NCI-H1694 treated with DMSO at 0.1 percent for 48 hours (cell line): ENCODE measurements around the gene IRF2.
A peak's percentile ranks its signal among the peaks of the same experiment; 100 is the strongest.
"Not testable (repeated sequence)": the region's sequence is repeated elsewhere in the genome, so short reads cannot be mapped to it uniquely, and the experiment has no call there.

Experiments used
- DNase-seq: peaks from one replicate; lab custom pipeline; 2025; lab: John Stamatoyannopoulos, UW

Gene IRF2

GRCh38 chr4:184346682-184347081 is 127.7 kb downstream of the IRF2 start:
- DNase-seq, result no peak

- DNase-seq, result not testable (repeated sequence)
These were observed 128.1 kb downstream of the IRF2 start for GRCh38 chr4:184346273-184346672.

- DNase-seq, result no peak
These were observed 128.8 kb downstream of the IRF2 start for GRCh38 chr4:184345573-184345922.

- no peak for DNase-seq
These were observed 129.3 kb downstream of the IRF2 start for GRCh38 chr4:184344899-184345572.

GRCh38 chr4:184344435-184344834 is 129.9 kb downstream of the IRF2 start:
- DNase-seq, result no peak

- DNase-seq, result peak; percentile 73
These were observed 130.7 kb downstream of the IRF2 start for GRCh38 chr4:184343502-184344177.

- not testable (repeated sequence) for DNase-seq
These were observed 131.5 kb downstream of the IRF2 start for GRCh38 chr4:184342857-184343237.

- DNase-seq, result no peak
These were observed 132.0 kb downstream of the IRF2 start for GRCh38 chr4:184342167-184342856.

GRCh38 chr4:184339398-184340193 is 134.8 kb downstream of the IRF2 start:
- not testable (repeated sequence) for DNase-seq

GRCh38 chr4:184337907-184338306 is 136.4 kb downstream of the IRF2 start:
- no peak for DNase-seq
